Stimulated activated CD4-positive, alpha-beta T cell treated with anti-CD3 and anti-CD28 coated beads, Interleukin-1b, Interleukin-23, amount 100 ng/mL, for 4 hours (primary cell): ENCODE data around the gene LAMC2.

Source experiments
- DNase-seq, 2 donors: peaks; one replicate each; pipeline ENCODE4 v3.0.0-alpha.2; 2020; ENCODE audit warnings: low read depth in 2 of 2

The LAMC2 gene

GRCh38 chr1:183168308-183168707, 17.8 kb upstream of the LAMC2 start:
- DNase-seq = no peak

GRCh38 chr1:183173828-183174227, 12.2 kb upstream of the LAMC2 start:
- no peak for DNase-seq

GRCh38 chr1:183175631-183176030, 10.4 kb upstream of the LAMC2 start:
- no peak for DNase-seq

- no peak for DNase-seq
Measured at GRCh38 chr1:183178545-183178944, 7.5 kb upstream of the LAMC2 start.

GRCh38 chr1:183179033-183179432, 7.0 kb upstream of the LAMC2 start:
- DNase-seq = no peak

- DNase-seq = no peak
Measured at GRCh38 chr1:183180218-183180617, 5.8 kb upstream of the LAMC2 start.

- no peak for DNase-seq
Measured at GRCh38 chr1:183180634-183181056, 5.4 kb upstream of the LAMC2 start.

GRCh38 chr1:183186841-183187240, 777 bp downstream of the LAMC2 start:
- no peak for DNase-seq

- no peak for DNase-seq
Measured at GRCh38 chr1:183188240-183188639, 2.2 kb downstream of the LAMC2 start.

- no peak for DNase-seq
Measured at GRCh38 chr1:183191833-183192232, 5.8 kb downstream of the LAMC2 start.

- DNase-seq = no peak
Measured at GRCh38 chr1:183193963-183194525, 8.0 kb downstream of the LAMC2 start.

GRCh38 chr1:183194527-183195141, 8.6 kb downstream of the LAMC2 start:
- DNase-seq = no peak

GRCh38 chr1:183195142-183195574, 9.1 kb downstream of the LAMC2 start:
- no peak for DNase-seq

- DNase-seq = no peak
Measured at GRCh38 chr1:183197762-183198161, 11.7 kb downstream of the LAMC2 start.

- DNase-seq = no peak
Measured at GRCh38 chr1:183198463-183198862, 12.4 kb downstream of the LAMC2 start.

GRCh38 chr1:183199304-183199703, 13.2 kb downstream of the LAMC2 start:
- DNase-seq = no peak

- DNase-seq = no peak
Measured at GRCh38 chr1:183200451-183200850, 14.4 kb downstream of the LAMC2 start.

- DNase-seq = no peak
Measured at GRCh38 chr1:183203094-183203493, 17.0 kb downstream of the LAMC2 start.

GRCh38 chr1:183205196-183205781, 19.2 kb downstream of the LAMC2 start:
- no peak for DNase-seq

- DNase-seq = no peak
Measured at GRCh38 chr1:183206538-183207122, 20.6 kb downstream of the LAMC2 start.

GRCh38 chr1:183209533-183210158, 23.6 kb downstream of the LAMC2 start:
- DNase-seq = no peak

- DNase-seq = no peak
Measured at GRCh38 chr1:183210681-183211080, 24.6 kb downstream of the LAMC2 start.

- no peak for DNase-seq
Measured at GRCh38 chr1:183212870-183213269, 26.8 kb downstream of the LAMC2 start.
